Measurements from ENCODE around the gene PDE10A.

- TF ChIP-seq CTCF (IDR thresholded peaks at IDR 0.05; ENCODE audit: insufficient read depth, low read length, poor library complexity, severe bottlenecking), result no peak
- no peak for TF ChIP-seq EZH2phosphoT487 (conservative IDR thresholded peaks at IDR 0.05; ENCODE audit: low read length)
Measured at GRCh38 chr6:165487347-165487746, 175.7 kb downstream of the PDE10A start.
